Epithelial cell of esophagus (primary cell): ENCODE data around the gene AADAT.
"Not testable (repeated sequence)": the region's sequence is repeated elsewhere in the genome, so short reads cannot be mapped to it uniquely, and the experiment has no call there.

Experiments
- DNase-seq: peaks from one replicate; pipeline ENCODE4 v3.0.0; 2010; ENCODE audit warnings: low read depth
- H3K4me3 ChIP-seq: 2 replicates; pipeline ENCODE4 v1.5.1; 2011; ENCODE audit warnings: mild to moderate bottlenecking, low read length, control low read depth
- TF ChIP-seq, protein P1 (sequence below): IDR thresholded peaks from 2 replicates; pipeline ENCODE4 v1.5.1; 2011; ENCODE audit warnings: low read depth, mild to moderate bottlenecking, low read length, control low read depth, inconsistent platforms; ENCODE audit not compliant: insufficient read depth; ENCODE audit errors: missing control alignments

Gene AADAT

DNA sequence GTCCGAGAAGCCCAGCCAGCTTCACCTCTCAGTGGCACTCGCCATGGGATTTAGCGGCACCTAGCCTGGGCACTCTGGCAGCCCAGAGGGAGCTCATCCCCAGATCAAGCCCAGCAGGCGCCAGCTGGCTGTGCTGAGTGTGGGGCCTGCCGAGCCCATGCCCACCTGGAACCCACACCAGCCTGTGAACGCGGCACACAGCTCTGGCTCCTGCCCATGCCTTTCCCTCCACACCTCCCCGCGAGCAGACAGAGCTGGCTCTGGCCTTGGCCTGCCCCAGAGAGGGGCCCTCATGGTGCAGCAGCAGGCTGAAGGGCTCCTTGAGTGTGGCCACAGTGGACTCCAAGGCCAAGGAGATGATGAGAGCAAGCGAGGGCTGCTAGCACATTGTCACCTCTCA, 38.0 kb upstream of the AADAT start:
- DNase-seq = no peak

GRCh38 chr4:170124406-170124805, 34.6 kb upstream of the AADAT start:
- DNase-seq = no peak

More for the DNA sequence above, 38.0 kb upstream of the AADAT start:
- no peak overlapping the region for H3K4me3 ChIP-seq
- TF ChIP-seq, protein P1, sequence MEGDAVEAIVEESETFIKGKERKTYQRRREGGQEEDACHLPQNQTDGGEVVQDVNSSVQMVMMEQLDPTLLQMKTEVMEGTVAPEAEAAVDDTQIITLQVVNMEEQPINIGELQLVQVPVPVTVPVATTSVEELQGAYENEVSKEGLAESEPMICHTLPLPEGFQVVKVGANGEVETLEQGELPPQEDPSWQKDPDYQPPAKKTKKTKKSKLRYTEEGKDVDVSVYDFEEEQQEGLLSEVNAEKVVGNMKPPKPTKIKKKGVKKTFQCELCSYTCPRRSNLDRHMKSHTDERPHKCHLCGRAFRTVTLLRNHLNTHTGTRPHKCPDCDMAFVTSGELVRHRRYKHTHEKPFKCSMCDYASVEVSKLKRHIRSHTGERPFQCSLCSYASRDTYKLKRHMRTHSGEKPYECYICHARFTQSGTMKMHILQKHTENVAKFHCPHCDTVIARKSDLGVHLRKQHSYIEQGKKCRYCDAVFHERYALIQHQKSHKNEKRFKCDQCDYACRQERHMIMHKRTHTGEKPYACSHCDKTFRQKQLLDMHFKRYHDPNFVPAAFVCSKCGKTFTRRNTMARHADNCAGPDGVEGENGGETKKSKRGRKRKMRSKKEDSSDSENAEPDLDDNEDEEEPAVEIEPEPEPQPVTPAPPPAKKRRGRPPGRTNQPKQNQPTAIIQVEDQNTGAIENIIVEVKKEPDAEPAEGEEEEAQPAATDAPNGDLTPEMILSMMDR = no peak

DNA sequence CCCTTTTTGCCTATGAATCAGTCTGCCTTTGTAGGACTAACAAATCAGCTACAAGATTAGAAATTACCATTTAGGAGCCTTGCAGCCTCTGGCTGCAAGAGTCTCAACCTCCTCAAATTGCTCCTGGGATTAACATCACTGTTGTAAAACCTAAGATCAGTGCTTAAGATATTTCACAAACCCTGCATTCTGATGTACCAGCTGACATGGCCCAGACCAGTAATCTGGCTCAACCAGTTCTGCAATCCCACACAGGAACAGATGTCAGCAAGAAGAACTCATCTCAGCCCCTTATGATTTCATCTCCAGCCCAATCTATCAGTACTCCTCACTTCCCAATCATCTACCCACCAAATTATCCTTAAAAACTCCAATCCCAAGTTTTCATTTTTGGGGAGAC, 32.5 kb upstream of the AADAT start:
- no peak overlapping the region for H3K4me3 ChIP-seq
- peak; percentile 80 for DNase-seq
- TF ChIP-seq, protein P1 = no peak

More at GRCh38 chr4:170124406-170124805, 34.6 kb upstream of the AADAT start:
- H3K4me3 ChIP-seq = no peak overlapping the region
- TF ChIP-seq, protein P1 = no peak

DNA sequence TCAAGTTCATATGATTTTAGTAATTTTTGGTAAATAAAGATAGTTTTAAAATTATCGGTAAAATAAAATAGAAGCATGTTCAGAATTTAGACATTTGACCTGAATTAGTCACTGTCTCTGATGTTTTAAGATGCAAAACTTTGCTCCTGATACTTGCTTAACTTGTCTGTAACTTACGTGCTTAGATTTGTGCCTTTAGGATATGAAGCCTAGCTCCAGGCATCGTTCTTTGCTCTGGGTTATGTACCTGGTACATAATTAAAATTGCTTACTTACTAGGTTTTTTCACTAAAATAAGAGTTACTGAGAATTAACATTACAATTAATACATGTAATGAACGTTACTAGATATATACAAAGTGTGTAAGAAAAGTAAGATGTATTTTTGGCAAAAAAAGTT, 24.9 kb upstream of the AADAT start:
- no peak for DNase-seq
- no peak overlapping the region for H3K4me3 ChIP-seq
- TF ChIP-seq, protein P1 = no peak

DNA sequence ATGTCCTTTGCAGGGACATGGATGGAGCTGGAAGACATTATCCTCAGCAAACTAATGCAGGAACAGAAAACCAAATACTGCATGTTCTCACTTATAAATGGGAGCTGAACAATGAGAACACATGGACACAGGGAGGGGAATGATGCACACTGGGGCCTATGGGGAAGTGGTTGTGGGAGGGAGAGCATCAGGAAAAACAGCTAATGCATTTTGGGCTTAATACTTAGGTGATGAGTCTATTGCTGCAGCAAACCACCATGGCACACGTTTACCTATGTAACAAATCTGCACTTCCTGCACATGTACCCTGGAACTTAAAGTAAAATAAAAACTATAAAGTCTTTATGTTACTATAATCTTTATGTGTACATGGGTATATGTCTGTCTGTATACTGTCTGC, 24.4 kb upstream of the AADAT start:
- peak; percentile 15 for DNase-seq
- not testable (repeated sequence) for H3K4me3 ChIP-seq

DNA sequence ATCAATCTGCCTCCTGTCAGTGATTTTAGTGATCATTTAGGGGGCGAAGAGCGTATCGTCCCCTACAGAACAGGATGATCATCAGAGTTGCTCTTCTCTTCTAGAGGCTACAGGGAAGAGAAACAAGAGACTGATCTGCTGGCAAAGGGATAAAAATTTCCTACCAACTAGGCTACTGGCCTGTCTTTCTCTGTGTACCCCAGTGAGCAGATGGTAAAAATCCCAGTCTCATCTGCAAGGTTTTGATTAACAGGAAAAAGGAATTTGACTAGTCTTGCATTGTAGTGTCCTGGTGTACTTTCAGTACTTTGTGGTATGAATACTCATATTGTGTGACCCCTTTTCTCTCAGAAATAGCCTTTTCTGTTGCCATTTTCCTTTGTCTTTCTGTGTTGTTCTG, 21.8 kb upstream of the AADAT start:
- no peak for DNase-seq
- TF ChIP-seq, protein P1 = no peak

DNA sequence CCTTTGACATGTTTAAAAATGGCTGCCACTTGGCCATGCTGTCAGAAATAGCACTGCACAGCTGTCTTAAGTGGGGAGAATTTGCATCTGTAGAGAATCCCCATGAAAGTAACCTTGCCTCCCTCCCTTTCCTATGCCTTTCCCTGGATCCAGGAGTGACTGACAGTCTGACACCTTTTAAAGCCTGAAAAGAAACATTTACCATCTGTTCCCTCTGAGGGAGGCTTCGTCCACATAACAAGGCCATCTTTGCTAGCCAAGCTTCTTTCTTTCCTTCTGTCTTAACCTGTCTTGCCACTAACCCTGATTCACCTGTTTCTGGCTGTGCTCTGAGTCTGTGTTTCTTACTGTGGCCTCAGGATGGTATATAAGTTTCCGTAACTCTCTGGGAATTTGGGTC, 21.3 kb upstream of the AADAT start:
- DNase-seq = no peak
- H3K4me3 ChIP-seq = no peak overlapping the region
- TF ChIP-seq, protein P1 = no peak

More for the DNA sequence above, 21.8 kb upstream of the AADAT start:
- H3K4me3 ChIP-seq = no peak overlapping the region
